Prostate gland (tissue), 2 donors: ENCODE results near the gene CMTM8. TPM values are rescaled to one million over a fixed set of nuclear protein-coding genes. Genes with fewer than 3 reads are reported as not detected.

Experiments
- DNase-seq: peaks from one replicate; pipeline ENCODE4 v3.0.0-alpha.2; 2019; ENCODE audit warnings: low spot score
- H3K27ac ChIP-seq, 2 donors: fragments of 200-600 bp; sonication (generic); 2 replicates each; pipeline ENCODE4 v1.5.1; 2017 to 2019
- H3K27me3 ChIP-seq: fragments of 200-600 bp; sonication (generic); replicated peaks from 2 replicates; pipeline ENCODE4 v1.5.1; 2019; ENCODE audit not compliant: insufficient read depth
- H3K36me3 ChIP-seq, 2 donors: fragments of 200-600 bp; sonication (generic); 1 replicate in 1 of 2; 2 replicates in 1 of 2; pipeline versions ENCODE4 v1.5.1 to v1.8.1; 2017 to 2019
- H3K4me1 ChIP-seq: fragments of 200-600 bp; sonication (generic); replicated peaks from 2 replicates; pipeline ENCODE4 v1.5.1; 2019
- H3K4me3 ChIP-seq, 2 donors: fragments of 200-600 bp; sonication (generic); 2 replicates each; pipeline ENCODE4 v1.5.1; 2017 to 2019
- H3K9me3 ChIP-seq: fragments of 200-600 bp; sonication (generic); 2 replicates; pipeline ENCODE4 v1.5.1; 2017
- CTCF ChIP-seq, 4 experiments: fragments of 200-600 bp in 2 of 4; fragments of 450-650 bp in 2 of 4; sonication (generic) in 2 of 4; IDR thresholded peaks; 1 replicate in 3 of 4; 2 replicates in 1 of 4; pipeline ENCODE4 v1.5.1; 2016 to 2019; ENCODE audit warnings: antibody characterized with exemption in 4 of 4, mild to moderate bottlenecking in 2 of 4, moderate library complexity in 2 of 4
- POLR2A ChIP-seq: fragments of 450-650 bp; IDR thresholded peaks from one replicate; pipeline ENCODE4 v1.6.1; 2016; ENCODE audit warnings: antibody characterized with exemption, mild to moderate bottlenecking
- POLR2AphosphoS5 ChIP-seq: sonication (generic); formaldehyde crosslinking; IDR thresholded peaks from one replicate; pipeline ENCODE4 v1.6.1; 2017; ENCODE audit warnings: antibody characterized with exemption
- WGBS: methylation state at CpG from one replicate; pipeline ENCODE4 v1.1.5; 2018; 5-methylcytosine and 5-hydroxymethylcytosine counted together
- intact Hi-C: fragments of 100-400 bp; cut with DNase I; formaldehyde crosslinking; loops from one replicate; pipeline ENCODE4 v1.14.2; 2022
- total RNA-seq, 2 donors: library from RNA; depleted of rRNA; stranded (reverse); fragments of >200 nt; gene quantifications; one replicate each; pipeline ENCODE4 v1.1.0, GENCODE V29; 2016

CMTM8 gene
- total RNA-seq, 2 donors from 2014 or later = 28.8 to 30.3 TPM

- DNase-seq = no peak
- Histone ChIP-seq H3K4me1 (peaks cover 4% of the 10 kb centered on the region), H3K9me3 (no peaks in the 10 kb centered on the region), H3K36me3 (no peaks in the 10 kb centered on the region), H3K27ac (no peak overlapping the region), H3K4me3 (no peak overlapping the region), H3K27me3 (no peaks in the 10 kb centered on the region)
- TF ChIP-seq CTCF (IDR thresholded peaks at IDR 0.05) (no peak), POLR2A (no peak), POLR2AphosphoS5 (no peak)
- intact Hi-C loops = no loop called here
- WGBS = 97% methylated on average over 1 of the region's 1 CpG
These were observed 35.8 kb downstream of the CMTM8 start for GRCh38 chr3:32274306-32274705.

GRCh38 chr3:32275506-32275905, 37.0 kb downstream of the CMTM8 start:
- TF ChIP-seq CTCF (IDR thresholded peaks at IDR 0.05) (no peak), POLR2AphosphoS5 (no peak), POLR2A (no peak)
- no peaks in the 10 kb centered on the region for H3K27me3 ChIP-seq
- intact Hi-C loops = no loop called here
- DNase-seq = no peak
- no peak overlapping the region for H3K27ac ChIP-seq
- no peaks in the 10 kb centered on the region for H3K36me3 ChIP-seq
- no peaks in the 10 kb centered on the region for H3K9me3 ChIP-seq
- peaks cover 4% of the 10 kb centered on the region for H3K4me1 ChIP-seq
- WGBS = 95% methylated on average over 4 of the region's 4 CpGs
- no peak overlapping the region for H3K4me3 ChIP-seq

GRCh38 chr3:32276279-32276841, 37.9 kb downstream of the CMTM8 start:
- Histone ChIP-seq H3K36me3 (no peaks in the 10 kb centered on the region), H3K9me3 (no peaks in the 10 kb centered on the region), H3K4me3 (no peak overlapping the region), H3K4me1 (peaks cover 4% of the 10 kb centered on the region), H3K27ac (no peak overlapping the region), H3K27me3 (no peaks in the 10 kb centered on the region)
- DNase-seq = peak; percentile 53
- no peak for TF ChIP-seq CTCF (IDR thresholded peaks at IDR 0.05)
- peak; percentile 51 for TF ChIP-seq POLR2AphosphoS5
- intact Hi-C loops = no loop called here
- WGBS = 49% methylated on average over 4 of the region's 4 CpGs

- DNase-seq = no peak
- Histone ChIP-seq H3K4me1 (peaks cover 4% of the 10 kb centered on the region), H3K9me3 (no peaks in the 10 kb centered on the region), H3K27ac (no peak overlapping the region), H3K36me3 (no peaks in the 10 kb centered on the region), H3K4me3 (no peak overlapping the region), H3K27me3 (no peaks in the 10 kb centered on the region)
- no peak for TF ChIP-seq POLR2A
- no peak for TF ChIP-seq CTCF (IDR thresholded peaks at IDR 0.05)
- WGBS = 45% methylated on average over 2 of the region's 2 CpGs
- intact Hi-C loops = no loop called here
These were observed 40.2 kb downstream of the CMTM8 start for GRCh38 chr3:32278714-32279113.

GRCh38 chr3:32280262-32280910, 41.9 kb downstream of the CMTM8 start:
- 82% methylated on average over 6 of the region's 6 CpGs for WGBS
- no peaks in the 10 kb centered on the region for H3K27me3 ChIP-seq

More at GRCh38 chr3:32280262-32280910, 41.9 kb downstream of the CMTM8 start:
- H3K4me3 ChIP-seq = no peak overlapping the region
- DNase-seq = no peak
- H3K9me3 ChIP-seq = no peaks in the 10 kb centered on the region
- H3K27ac ChIP-seq = no peak overlapping the region
- H3K4me1 ChIP-seq = peaks cover 4% of the 10 kb centered on the region
- H3K36me3 ChIP-seq = no peaks in the 10 kb centered on the region
- intact Hi-C loops = no loop called here
- TF ChIP-seq POLR2A = no peak
- no peak for TF ChIP-seq POLR2AphosphoS5
